ENCODE results near the gene PIP5KL1. TPM values are rescaled to one million over a fixed set of nuclear protein-coding genes. Genes with fewer than 3 reads are reported as not detected.
A peak's percentile ranks its signal among the peaks of the same experiment; 100 is the strongest.

PIP5KL1 gene
- polyA plus RNA-seq, 3 donors, result 0.31 to 0.57 (median 0.39) TPM

DNA sequence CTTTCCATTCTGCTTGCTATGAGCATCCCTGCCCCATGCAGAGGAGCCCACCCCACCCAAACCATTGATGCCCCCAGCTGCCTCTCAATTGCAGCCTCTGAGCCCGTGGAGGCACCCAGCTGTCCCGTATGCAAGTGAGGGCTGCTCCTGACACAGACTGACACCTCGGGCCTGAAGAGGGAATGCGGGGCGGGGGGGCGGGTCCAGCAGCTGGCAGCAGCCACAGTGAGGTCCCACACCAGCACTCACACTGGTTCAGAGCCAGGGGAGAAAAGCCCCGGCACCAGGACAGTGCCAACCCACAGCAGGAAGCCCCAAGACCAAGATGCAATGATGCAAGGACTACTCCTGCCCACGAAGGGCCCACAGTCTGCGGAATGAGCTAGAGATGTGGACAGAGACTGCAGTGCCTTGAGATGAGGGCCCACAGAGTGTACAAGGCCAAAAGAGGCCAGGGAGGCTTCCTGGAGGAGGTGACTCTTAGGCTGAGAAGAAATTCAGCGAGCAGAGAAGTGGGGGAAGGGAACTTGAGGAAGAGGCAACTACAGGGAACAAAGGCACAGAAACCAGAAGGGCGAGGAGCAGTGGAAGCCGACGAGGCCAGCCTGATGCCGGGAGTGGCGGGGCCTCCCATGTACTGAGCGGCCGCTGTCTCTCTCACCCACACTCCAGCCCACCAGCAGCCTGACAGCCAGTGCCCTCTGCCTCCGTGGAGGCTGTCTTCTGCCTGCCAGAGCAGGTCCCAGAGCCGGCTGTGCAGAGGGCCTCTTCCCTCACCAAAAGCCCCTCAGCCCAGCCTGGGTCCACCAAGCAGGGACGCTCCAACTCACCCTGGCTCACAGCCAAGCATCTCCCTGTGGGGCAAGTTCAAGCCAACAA lies 41.0 kb upstream of the PIP5KL1 start:
- Histone ChIP-seq H3K4me1 (ENCODE audit: control insufficient read depth in 1 of 2, insufficient read depth in 2 of 2, low read length in 2 of 2) (peaks cover 8 to 25% of the 10 kb centered on the region in 2 donors), H3K36me3 (replicated peaks in 1 of 2; ENCODE audit: control insufficient read depth in 1 of 2, insufficient read depth in 2 of 2, low read length in 2 of 2) (no peaks in the 10 kb centered on the region), H4K20me1 (ENCODE audit: insufficient read depth, low read length) (no peaks in the 10 kb centered on the region), H3K4me2 (replicated peaks; ENCODE audit: extremely low read depth, low read length, poor library complexity, severe bottlenecking) (no peak overlapping the region), H3K9me3 (replicated peaks in 1 of 2; ENCODE audit: control insufficient read depth in 1 of 2, insufficient read depth in 1 of 2, low read length in 2 of 2) (no peaks in the 10 kb centered on the region), H3K4me3 (replicated peaks in 1 of 3; ENCODE audit: low read depth in 2 of 3, low read length in 3 of 3) (no peak overlapping the region), H3K79me2 (ENCODE audit: insufficient read depth, low read length) (no peaks in the 10 kb centered on the region), H3K27me3 (ENCODE audit: control insufficient read depth in 2 of 2, insufficient read depth in 2 of 2, low read length in 2 of 2) (no peaks in the 10 kb centered on the region), H2AFZ (ENCODE audit: insufficient read depth, low read depth, low read length, poor library complexity, severe bottlenecking) (no peak overlapping the region), H3K27ac (ENCODE audit: low read depth in 1 of 2, low read length in 2 of 2) (no peak overlapping the region), H3K9ac (ENCODE audit: insufficient read depth, low read length, poor library complexity, severe bottlenecking) (no peak overlapping the region)
- no peak for TF ChIP-seq CTCF (IDR thresholded peaks at IDR 0.05)
- DNase-seq, result no peak
- H3K36me3 Mint-ChIP-seq, result peaks cover 0 to 2% of the 10 kb centered on the region in 2 donors
- intact Hi-C loops (cut with micrococcal nuclease), result no loop called here
- H3K27ac Mint-ChIP-seq, result peak overlapping the region in 3 of 7 donors; percentile 53 to 72 (median 63)
- peaks cover 32% of the 10 kb centered on the region for H3K4me1 Mint-ChIP-seq
- peaks cover 2 to 8% (median 8%) of the 10 kb centered on the region in 3 donors for H3K27me3 Mint-ChIP-seq (ENCODE audit: low read depth in 3 of 3)
- H3K4me3 Mint-ChIP-seq, result peak overlapping the region in 1 of 2 donors; percentile 64
- WGBS (ENCODE audit: insufficient coverage), result 48% methylated on average over 16 of the region's 20 CpGs
- peaks cover 0 to 2% (median 0%) of the 10 kb centered on the region in 7 donors for H3K9me3 Mint-ChIP-seq

DNA sequence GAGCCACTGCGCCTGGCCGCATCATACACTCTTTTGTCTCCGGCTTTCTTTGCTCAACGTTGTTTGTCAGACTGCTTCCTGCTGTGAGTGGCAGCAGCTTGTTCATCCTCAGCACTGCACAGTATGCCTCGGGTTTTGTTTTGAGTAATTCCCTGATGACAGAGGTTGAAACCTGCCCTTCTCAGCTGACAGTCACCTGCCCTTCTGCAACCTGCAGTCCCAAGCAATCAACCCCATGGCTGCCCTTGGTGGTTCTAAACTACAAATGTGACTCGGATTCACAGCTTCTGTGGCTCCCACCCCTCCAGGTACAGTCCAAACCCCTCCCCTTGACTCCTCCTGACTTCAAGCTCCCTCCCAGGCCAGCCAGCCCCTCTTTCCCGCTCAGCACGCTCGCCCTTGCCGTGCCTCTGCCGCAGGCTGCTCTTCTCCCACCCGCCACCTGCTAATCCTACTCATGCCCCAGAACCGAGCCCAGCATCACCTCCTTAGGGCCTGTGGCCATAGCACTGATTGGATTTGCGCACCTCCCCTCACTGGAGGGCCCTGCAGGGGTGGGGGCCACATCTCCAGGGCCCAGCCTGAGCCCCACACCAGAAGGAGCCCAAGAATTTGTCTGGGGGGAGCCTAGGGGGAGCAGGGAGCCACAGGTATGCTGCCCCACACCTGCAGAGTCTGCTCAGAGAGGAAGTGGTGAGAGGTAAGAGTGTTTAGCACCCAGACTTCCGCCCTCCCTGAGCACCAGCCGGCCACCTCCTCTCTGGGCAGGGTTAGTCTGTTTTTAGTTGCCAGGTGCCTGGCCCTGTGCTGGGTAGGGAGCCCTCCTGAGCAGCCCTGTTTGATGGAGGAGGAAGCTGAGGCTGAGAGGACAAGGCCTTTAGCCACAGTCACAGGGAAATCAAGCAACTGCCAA lies 40.1 kb upstream of the PIP5KL1 start:
- peaks cover 0 to 2% (median 0%) of the 10 kb centered on the region in 7 donors for H3K9me3 Mint-ChIP-seq
- peaks cover 2 to 8% (median 7%) of the 10 kb centered on the region in 3 donors for H3K27me3 Mint-ChIP-seq (ENCODE audit: low read depth in 3 of 3)
- H3K4me1 ChIP-seq (ENCODE audit: control insufficient read depth in 1 of 2, insufficient read depth in 2 of 2, low read length in 2 of 2), result peaks cover 14 to 34% of the 10 kb centered on the region in 2 donors
- H3K4me3 Mint-ChIP-seq, result peak overlapping the region in 1 of 2 donors; percentile 20
- no peak overlapping the region for H3K27ac ChIP-seq (ENCODE audit: low read depth in 1 of 2, low read length in 2 of 2)
- no peaks in the 10 kb centered on the region for H3K9me3 ChIP-seq (replicated peaks in 1 of 2; ENCODE audit: control insufficient read depth in 1 of 2, insufficient read depth in 1 of 2, low read length in 2 of 2)
- H3K79me2 ChIP-seq (ENCODE audit: insufficient read depth, low read length), result no peaks in the 10 kb centered on the region
- TF ChIP-seq CTCF (IDR thresholded peaks at IDR 0.05), result no peak
- H3K27ac Mint-ChIP-seq, result peak overlapping the region in 1 of 7 donors; percentile 75
- no peak overlapping the region for H3K4me2 ChIP-seq (replicated peaks; ENCODE audit: extremely low read depth, low read length, poor library complexity, severe bottlenecking)
- WGBS (ENCODE audit: insufficient coverage), result 73% methylated on average over 14 of the region's 16 CpGs
- peaks cover 42% of the 10 kb centered on the region for H3K4me1 Mint-ChIP-seq
- no peak for DNase-seq
- H3K36me3 Mint-ChIP-seq, result peaks cover 0 to 2% of the 10 kb centered on the region in 2 donors
- no peak overlapping the region for H3K4me3 ChIP-seq (replicated peaks in 1 of 3; ENCODE audit: low read depth in 2 of 3, low read length in 3 of 3)
- no peaks in the 10 kb centered on the region for H3K27me3 ChIP-seq (ENCODE audit: control insufficient read depth in 2 of 2, insufficient read depth in 2 of 2, low read length in 2 of 2)
- intact Hi-C loops (cut with micrococcal nuclease), result no loop called here
- no peak overlapping the region for H2AFZ ChIP-seq (ENCODE audit: insufficient read depth, low read depth, low read length, poor library complexity, severe bottlenecking)
- H3K36me3 ChIP-seq (replicated peaks in 1 of 2; ENCODE audit: control insufficient read depth in 1 of 2, insufficient read depth in 2 of 2, low read length in 2 of 2), result no peaks in the 10 kb centered on the region
- no peak overlapping the region for H3K9ac ChIP-seq (ENCODE audit: insufficient read depth, low read length, poor library complexity, severe bottlenecking)
- H4K20me1 ChIP-seq (ENCODE audit: insufficient read depth, low read length), result no peaks in the 10 kb centered on the region
